Right hindlimb (tissue), 1 donor: ENCODE results near the gene PCDHB4.
"Not testable (repeated sequence)": the region's sequence is repeated elsewhere in the genome, so short reads cannot be mapped to it uniquely, and the experiment has no call there.

Experiments
- DNase-seq: peaks from one replicate; pipeline ENCODE4 v3.0.0-alpha.2; 2018

PCDHB4 gene

GRCh38 chr5:141150224-141150992 is 28.8 kb downstream of the PCDHB4 start:
- DNase-seq: no peak

GRCh38 chr5:141150993-141151325 is 29.3 kb downstream of the PCDHB4 start:
- no peak for DNase-seq

GRCh38 chr5:141151632-141152031 is 30.0 kb downstream of the PCDHB4 start:
- DNase-seq: not testable (repeated sequence)

- not testable (repeated sequence) for DNase-seq
Observed at GRCh38 chr5:141152096-141152495, 30.5 kb downstream of the PCDHB4 start.

GRCh38 chr5:141155540-141156374 is 34.1 kb downstream of the PCDHB4 start:
- no peak for DNase-seq

- DNase-seq: not testable (repeated sequence)
Observed at GRCh38 chr5:141157356-141157755, 35.7 kb downstream of the PCDHB4 start.

- not testable (repeated sequence) for DNase-seq
Observed at GRCh38 chr5:141157901-141158300, 36.3 kb downstream of the PCDHB4 start.

GRCh38 chr5:141172381-141173204 is 51.0 kb downstream of the PCDHB4 start, which contains the start of gene PCDHB7:
TSS of gene PCDHB7 (plus strand) at chr5:141172644. CDS start at chr5:141172836, 192 bp downstream.
- DNase-seq: no peak

- DNase-seq: not testable (repeated sequence)
Observed at GRCh38 chr5:141174291-141175104, 52.9 kb downstream of the PCDHB4 start.
